ENCODE results near the gene ARL14.

Gene ARL14

DNA sequence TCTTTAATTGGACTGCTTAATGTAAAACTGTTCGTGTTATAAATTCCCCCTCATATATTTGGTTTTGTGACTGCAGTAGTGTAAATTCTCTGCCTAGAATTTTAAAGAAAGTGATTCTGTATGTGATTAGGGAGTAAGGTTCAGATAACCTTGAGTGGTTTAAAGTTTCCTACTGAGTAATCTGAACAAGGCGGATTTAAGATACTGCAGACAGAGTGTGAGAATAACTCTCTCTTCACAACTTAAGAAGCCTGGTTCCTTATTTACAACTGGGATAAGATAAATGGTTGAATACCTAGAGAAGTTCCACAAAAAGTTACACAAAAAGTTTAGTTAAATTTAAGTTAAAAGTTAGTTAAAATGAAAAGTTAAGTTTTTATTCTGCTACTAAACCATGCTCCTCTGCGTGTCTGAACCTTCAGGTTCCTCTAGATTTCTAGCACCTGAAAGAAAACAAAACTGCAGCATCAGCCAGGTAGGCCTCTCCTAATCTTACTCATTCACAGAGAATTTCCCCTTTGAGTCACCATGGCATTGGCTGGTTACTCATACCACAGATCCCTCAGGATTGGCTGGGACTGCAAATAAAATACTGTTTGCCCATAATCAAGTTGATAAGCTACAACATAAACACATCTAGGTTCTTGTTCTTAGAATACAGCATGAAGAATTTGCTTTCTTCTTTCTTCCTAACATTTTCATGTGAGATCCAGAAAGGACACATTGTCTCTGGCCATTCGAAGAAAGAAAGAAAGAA, at the start of gene ARL14:
TSS of gene ARL14 (plus strand) at position 614 of the 757 bp plus-strand sequence. CDS start 187 bp downstream, outside the sequence.
- in situ Hi-C loops (cut with HindIII; ENCODE audit: low sequenced_read_pairs), result no loop called here
- peak; percentile 63 for DNase-seq (ENCODE audit: low read depth, low spot score)
- no peak within 1 kb of the TSS for H3K4me3 ChIP-seq (ENCODE audit: low read depth, low read length)
- TF ChIP-seq, protein P1, sequence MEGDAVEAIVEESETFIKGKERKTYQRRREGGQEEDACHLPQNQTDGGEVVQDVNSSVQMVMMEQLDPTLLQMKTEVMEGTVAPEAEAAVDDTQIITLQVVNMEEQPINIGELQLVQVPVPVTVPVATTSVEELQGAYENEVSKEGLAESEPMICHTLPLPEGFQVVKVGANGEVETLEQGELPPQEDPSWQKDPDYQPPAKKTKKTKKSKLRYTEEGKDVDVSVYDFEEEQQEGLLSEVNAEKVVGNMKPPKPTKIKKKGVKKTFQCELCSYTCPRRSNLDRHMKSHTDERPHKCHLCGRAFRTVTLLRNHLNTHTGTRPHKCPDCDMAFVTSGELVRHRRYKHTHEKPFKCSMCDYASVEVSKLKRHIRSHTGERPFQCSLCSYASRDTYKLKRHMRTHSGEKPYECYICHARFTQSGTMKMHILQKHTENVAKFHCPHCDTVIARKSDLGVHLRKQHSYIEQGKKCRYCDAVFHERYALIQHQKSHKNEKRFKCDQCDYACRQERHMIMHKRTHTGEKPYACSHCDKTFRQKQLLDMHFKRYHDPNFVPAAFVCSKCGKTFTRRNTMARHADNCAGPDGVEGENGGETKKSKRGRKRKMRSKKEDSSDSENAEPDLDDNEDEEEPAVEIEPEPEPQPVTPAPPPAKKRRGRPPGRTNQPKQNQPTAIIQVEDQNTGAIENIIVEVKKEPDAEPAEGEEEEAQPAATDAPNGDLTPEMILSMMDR (IDR thresholded peaks at IDR 0.05; ENCODE audit: low read depth, low read length), result no peak

DNA sequence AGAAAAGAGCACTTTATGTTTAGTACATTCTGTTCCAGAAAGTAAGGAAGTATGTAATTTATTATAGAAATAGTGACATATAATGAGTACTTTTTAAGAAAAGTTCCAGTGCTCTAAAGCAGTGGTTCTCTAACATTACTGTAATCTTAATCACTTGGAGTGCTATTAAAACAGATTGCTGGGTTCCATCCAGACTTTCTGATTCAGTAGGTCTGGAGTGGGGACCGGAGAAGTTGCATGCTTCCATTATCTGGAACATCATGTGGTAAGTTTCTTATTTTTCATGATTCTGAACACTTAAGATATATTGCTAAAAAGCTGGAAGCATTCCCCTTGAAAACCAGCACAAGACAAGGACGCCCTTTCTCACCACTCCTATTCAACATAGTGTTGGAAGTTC, 47.5 kb upstream of the ARL14 start:
- TF ChIP-seq, protein P1 (IDR thresholded peaks at IDR 0.05; ENCODE audit: low read depth, low read length), result no peak
- in situ Hi-C loops (cut with HindIII; ENCODE audit: low sequenced_read_pairs), result no loop called here
- no peak for DNase-seq (ENCODE audit: low read depth, low spot score)
- H3K4me3 ChIP-seq (ENCODE audit: low read depth, low read length), result no peak overlapping the region

DNA sequence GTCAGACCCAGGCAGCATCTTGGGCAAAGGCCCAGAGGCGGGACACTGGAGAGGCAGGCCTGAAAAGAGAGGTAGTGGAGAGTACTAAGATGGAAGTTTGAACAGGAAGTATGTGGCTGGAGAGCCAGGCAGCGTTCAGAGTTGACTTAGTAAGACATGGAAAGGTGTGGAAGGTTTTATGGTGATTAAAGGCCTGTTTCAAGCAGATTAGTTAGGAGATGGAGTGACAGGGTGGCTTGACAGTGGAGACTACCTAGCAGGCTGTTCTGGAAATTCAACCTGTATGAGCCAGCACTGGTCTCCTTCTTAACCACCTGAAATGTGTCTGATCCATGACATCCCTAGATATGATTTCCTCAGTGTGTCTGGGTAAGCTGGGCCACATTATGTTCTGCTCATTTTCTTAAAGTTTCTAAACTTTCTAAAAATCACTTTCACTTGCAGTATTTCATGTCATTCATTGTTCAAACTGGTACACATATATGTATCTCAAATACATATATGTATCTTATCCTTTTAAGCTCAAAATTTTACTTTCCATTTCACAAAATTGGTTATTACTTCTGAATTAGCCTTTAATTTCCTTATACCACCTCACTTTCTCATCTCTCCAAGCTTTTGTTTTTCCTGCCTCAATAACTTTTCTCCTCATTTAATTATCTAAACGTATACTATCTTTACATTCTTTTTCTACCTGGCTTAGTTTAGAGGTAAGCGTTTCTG, 43.4 kb upstream of the ARL14 start:
- DNase-seq (ENCODE audit: low read depth, low spot score), result no peak
- no peak overlapping the region for H3K4me3 ChIP-seq (ENCODE audit: low read depth, low read length)
- in situ Hi-C loops (cut with HindIII; ENCODE audit: low sequenced_read_pairs), result no loop called here
- TF ChIP-seq, protein P1 (IDR thresholded peaks at IDR 0.05; ENCODE audit: low read depth, low read length), result no peak

DNA sequence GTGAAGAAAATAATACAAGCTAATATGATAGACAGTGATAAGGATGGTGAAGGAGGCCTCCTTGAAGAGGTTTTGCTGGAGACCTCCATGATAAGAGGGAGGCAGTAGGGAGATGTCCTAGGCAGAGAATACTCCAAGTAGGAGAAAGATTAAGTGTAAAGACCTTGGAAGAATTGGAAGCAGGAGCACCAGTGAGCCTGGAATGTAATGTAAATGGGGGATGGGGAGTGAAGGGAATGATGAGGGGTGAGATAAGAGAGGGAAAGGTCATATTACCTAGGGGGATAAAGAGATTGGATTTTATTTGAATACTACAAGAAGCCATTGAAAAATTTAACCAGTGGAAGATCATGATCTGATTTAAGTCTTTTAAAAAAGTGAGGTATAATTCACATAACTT, 41.7 kb upstream of the ARL14 start:
- no peak for DNase-seq (ENCODE audit: low read depth, low spot score)
- no peak overlapping the region for H3K4me3 ChIP-seq (ENCODE audit: low read depth, low read length)
- in situ Hi-C loops (cut with HindIII; ENCODE audit: low sequenced_read_pairs), result no loop called here
- TF ChIP-seq, protein P1 (IDR thresholded peaks at IDR 0.05; ENCODE audit: low read depth, low read length), result no peak

DNA sequence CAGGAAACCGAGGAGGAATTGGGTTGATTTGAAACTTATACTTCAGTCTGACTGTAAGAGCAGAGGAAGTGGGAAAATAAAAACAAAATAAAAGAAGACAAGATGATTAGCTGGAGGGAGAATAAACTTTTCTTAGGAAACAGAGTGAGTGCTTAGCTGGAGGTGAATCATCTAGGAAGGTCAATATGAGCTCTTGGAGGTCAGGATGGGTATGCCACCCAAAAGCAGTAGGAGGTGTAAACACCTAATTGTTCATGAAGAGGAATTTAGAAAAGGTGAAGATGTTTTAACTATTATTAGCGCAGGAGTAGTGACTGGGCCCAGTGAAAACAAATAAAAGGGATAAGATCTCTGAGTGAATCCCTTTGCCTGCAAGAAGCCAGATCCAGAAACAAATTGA, 39.9 kb upstream of the ARL14 start:
- DNase-seq (ENCODE audit: low read depth, low spot score), result no peak
- no peak overlapping the region for H3K4me3 ChIP-seq (ENCODE audit: low read depth, low read length)
- in situ Hi-C loops (cut with HindIII; ENCODE audit: low sequenced_read_pairs), result no loop called here
- TF ChIP-seq, protein P1 (IDR thresholded peaks at IDR 0.05; ENCODE audit: low read depth, low read length), result no peak

DNA sequence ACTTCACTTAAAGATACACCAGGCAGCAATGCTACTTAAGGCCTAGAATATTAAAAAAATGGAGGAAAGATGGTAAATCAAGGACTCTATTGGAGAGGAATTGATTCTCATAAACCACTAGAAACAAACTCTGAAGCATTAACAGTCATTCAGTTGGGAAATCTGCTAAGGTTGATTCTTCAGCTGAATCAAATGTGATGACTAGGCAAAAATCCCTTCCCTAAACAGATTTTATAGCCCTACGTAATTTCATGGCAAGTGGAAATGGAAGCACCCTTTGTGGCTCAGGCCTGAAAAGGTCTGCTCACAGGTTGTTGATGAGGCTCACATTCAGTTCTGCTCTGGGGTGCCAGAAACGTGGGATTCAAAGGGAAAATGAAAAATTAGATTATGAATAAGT, 38.8 kb upstream of the ARL14 start:
- TF ChIP-seq, protein P1 (IDR thresholded peaks at IDR 0.05; ENCODE audit: low read depth, low read length), result no peak
- in situ Hi-C loops (cut with HindIII; ENCODE audit: low sequenced_read_pairs), result no loop called here
- DNase-seq (ENCODE audit: low read depth, low spot score), result no peak
- H3K4me3 ChIP-seq (ENCODE audit: low read depth, low read length), result no peak overlapping the region
